ENCODE measurements around the gene SCN3B.

Gene SCN3B

GRCh38 chr11:123584737-123585136 lies 69.7 kb downstream of the SCN3B start:
- DNase-seq (ENCODE audit: low read depth): no peak
- in situ Hi-C loops (cut with HindIII; ENCODE audit: low sequenced_read_pairs): no loop called here
- no peak overlapping the region for H3K4me3 ChIP-seq (ENCODE audit: low read depth, low read length)
- no peak for TF ChIP-seq CTCF (IDR thresholded peaks at IDR 0.05; ENCODE audit: low read depth, low read length, missing control alignments)

GRCh38 chr11:123584186-123584585 lies 70.2 kb downstream of the SCN3B start:
- in situ Hi-C loops (cut with HindIII; ENCODE audit: low sequenced_read_pairs): no loop called here
- TF ChIP-seq CTCF (IDR thresholded peaks at IDR 0.05; ENCODE audit: low read depth, low read length, missing control alignments): no peak
- H3K4me3 ChIP-seq (ENCODE audit: low read depth, low read length): no peak overlapping the region
- no peak for DNase-seq (ENCODE audit: low read depth)

GRCh38 chr11:123582992-123583504 lies 71.4 kb downstream of the SCN3B start:
- H3K4me3 ChIP-seq (ENCODE audit: low read depth, low read length): no peak overlapping the region
- no peak for TF ChIP-seq CTCF (IDR thresholded peaks at IDR 0.05; ENCODE audit: low read depth, low read length, missing control alignments)
- no peak for DNase-seq (ENCODE audit: low read depth)
- in situ Hi-C loops (cut with HindIII; ENCODE audit: low sequenced_read_pairs): no loop called here

GRCh38 chr11:123581651-123582399 lies 72.6 kb downstream of the SCN3B start:
- DNase-seq (ENCODE audit: low read depth): no peak
- no peak for TF ChIP-seq CTCF (IDR thresholded peaks at IDR 0.05; ENCODE audit: low read depth, low read length, missing control alignments)
- in situ Hi-C loops (cut with HindIII; ENCODE audit: low sequenced_read_pairs): no loop called here

GRCh38 chr11:123580557-123581275 lies 73.7 kb downstream of the SCN3B start:
- in situ Hi-C loops (cut with HindIII; ENCODE audit: low sequenced_read_pairs): no loop called here
- no peak overlapping the region for H3K4me3 ChIP-seq (ENCODE audit: low read depth, low read length)
- peak; percentile 98 for TF ChIP-seq CTCF (IDR thresholded peaks at IDR 0.05; ENCODE audit: low read depth, low read length, missing control alignments)
- no peak for DNase-seq (ENCODE audit: low read depth)

More at GRCh38 chr11:123581651-123582399, 72.6 kb downstream of the SCN3B start:
- no peak overlapping the region for H3K4me3 ChIP-seq (ENCODE audit: low read depth, low read length)

GRCh38 chr11:123580137-123580536 lies 74.3 kb downstream of the SCN3B start:
- TF ChIP-seq CTCF (IDR thresholded peaks at IDR 0.05; ENCODE audit: low read depth, low read length, missing control alignments): no peak
- in situ Hi-C loops (cut with HindIII; ENCODE audit: low sequenced_read_pairs): no loop called here
- DNase-seq (ENCODE audit: low read depth): no peak
- H3K4me3 ChIP-seq (ENCODE audit: low read depth, low read length): no peak overlapping the region
